ENCODE results near the gene DVL1.

Gene DVL1

DNA sequence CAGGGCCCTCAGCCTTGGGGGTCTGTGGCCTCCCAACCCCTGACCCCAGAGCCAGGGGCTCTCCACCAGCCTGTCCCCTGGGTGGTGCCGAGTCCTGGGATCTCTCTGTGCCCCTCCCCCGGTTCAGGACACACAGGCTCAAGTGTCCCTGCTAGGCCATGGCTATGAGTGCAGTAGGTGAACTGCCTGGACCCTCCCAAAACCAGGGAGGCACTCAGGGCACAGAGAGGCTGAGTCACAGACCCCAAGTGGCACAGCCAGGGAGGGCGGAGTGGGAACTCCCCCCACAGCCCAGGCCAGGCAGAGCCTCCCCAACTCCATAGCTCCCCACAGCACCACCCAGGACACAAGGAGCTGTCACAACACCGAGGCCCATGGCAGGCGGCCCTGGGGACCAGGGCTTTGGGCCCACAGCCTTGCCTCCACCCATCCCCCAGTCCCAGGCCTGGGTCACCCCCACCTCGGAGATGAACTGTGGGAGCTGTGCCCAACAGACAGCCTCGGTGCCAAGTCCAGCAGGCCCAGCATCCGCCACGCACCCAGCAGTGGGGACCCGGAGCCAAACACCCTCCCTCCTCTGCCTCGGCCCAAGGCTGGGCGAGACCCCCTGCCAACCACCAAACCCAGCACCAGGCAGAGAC lies 3.2 kb downstream of the DVL1 start:
- TF ChIP-seq POLR2A (IDR thresholded peaks at IDR 0.05; ENCODE audit: low read length) (no peak), GATA1 (IDR thresholded peaks at IDR 0.05; ENCODE audit: low read depth, low read length) (no peak)
- no peak for DNase-seq

- no peak for TF ChIP-seq GATA1 (IDR thresholded peaks at IDR 0.05; ENCODE audit: low read depth, low read length)
- TF ChIP-seq POLR2A (IDR thresholded peaks at IDR 0.05; ENCODE audit: low read length) = no peak
- DNase-seq = no peak
Measured at GRCh38 chr1:1345384-1345783, 3.8 kb downstream of the DVL1 start.

DNA sequence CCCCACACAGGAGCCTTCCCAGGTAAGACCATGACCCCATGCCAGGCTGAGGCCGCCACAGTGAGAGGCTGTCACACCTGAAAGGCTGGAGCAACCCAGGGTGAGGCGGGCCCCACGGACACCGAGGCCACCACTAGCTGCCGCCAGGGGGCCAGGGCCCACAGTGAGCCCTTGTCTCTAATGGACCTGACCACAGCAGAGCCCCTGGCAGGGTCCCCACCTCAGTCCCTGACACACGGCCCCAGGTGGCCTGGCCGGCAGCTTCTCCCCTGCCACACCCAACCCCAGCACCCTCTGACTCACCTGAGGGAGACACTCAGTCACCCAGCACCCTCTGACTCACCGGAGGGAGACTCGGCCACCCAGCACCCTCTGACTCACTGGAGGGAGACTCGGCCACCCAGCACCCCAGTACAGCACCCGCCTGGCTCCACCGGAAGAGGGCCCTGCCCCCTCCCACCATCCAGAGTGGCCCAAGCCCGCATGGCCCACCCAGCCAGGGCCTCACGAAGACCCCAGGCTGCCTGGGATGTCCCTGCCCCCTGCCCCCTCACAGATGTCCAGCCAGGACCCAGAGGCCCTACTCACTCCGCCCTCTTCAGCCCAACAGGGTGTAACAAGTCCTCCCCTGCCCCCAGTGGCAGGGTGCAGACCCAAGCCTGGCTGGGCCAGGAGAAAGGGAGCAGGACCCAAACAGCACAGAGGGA lies 4.4 kb downstream of the DVL1 start:
- peak; percentile 27 to 62 for DNase-seq

GRCh38 chr1:1343811-1344421 lies 5.3 kb downstream of the DVL1 start:
- TF ChIP-seq POLR2A (IDR thresholded peaks at IDR 0.05; ENCODE audit: low read length) (no peak), GATA1 (IDR thresholded peaks at IDR 0.05; ENCODE audit: low read depth, low read length) (no peak)
- no peak for DNase-seq

More for the DNA sequence above, 4.4 kb downstream of the DVL1 start:
- no peak for TF ChIP-seq POLR2A (IDR thresholded peaks at IDR 0.05; ENCODE audit: low read length)
- TF ChIP-seq GATA1 (IDR thresholded peaks at IDR 0.05; ENCODE audit: low read depth, low read length) = no peak

- no peak for TF ChIP-seq POLR2A (IDR thresholded peaks at IDR 0.05; ENCODE audit: low read length)
- TF ChIP-seq GATA1 (IDR thresholded peaks at IDR 0.05; ENCODE audit: low read depth, low read length) = no peak
- no peak for DNase-seq
Measured at GRCh38 chr1:1342584-1343115, 6.6 kb downstream of the DVL1 start.

DNA sequence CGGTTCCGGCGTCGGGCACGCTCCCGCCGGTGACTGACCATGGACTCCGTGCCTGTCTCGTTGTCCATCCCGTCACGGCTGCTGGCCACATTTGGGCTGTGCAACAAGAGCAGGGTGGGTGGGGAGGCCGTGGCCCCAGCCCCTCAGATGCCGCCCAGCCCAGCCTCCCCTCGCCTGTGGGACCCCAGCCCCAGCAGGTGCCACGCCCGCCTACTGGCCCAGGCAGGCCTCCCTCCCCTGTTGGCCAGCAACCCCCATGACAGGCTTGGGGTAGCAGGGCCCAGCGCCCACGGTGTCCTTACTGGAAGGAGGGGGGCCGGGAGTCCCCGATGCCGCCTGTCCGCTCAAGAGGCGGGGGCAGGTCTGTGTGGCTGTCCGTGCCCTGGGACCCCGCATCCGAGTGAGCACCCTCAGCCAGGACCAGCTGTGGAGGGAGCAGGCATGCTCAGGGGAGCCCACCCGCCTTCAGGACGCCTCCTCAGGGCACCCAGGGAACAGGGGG lies 7.1 kb downstream of the DVL1 start:
- DNase-seq = no peak
- no peak for TF ChIP-seq POLR2A (IDR thresholded peaks at IDR 0.05; ENCODE audit: low read length)
- TF ChIP-seq GATA1 (IDR thresholded peaks at IDR 0.05; ENCODE audit: low read depth, low read length) = no peak

- DNase-seq = no peak
- TF ChIP-seq POLR2A (IDR thresholded peaks at IDR 0.05; ENCODE audit: low read length) (no peak), GATA1 (IDR thresholded peaks at IDR 0.05; ENCODE audit: low read depth, low read length) (no peak)
Measured at GRCh38 chr1:1341549-1342021, 7.6 kb downstream of the DVL1 start.

- DNase-seq = no peak
- TF ChIP-seq POLR2A (IDR thresholded peaks at IDR 0.05; ENCODE audit: low read length) (no peak), GATA1 (IDR thresholded peaks at IDR 0.05; ENCODE audit: low read depth, low read length) (no peak)
Measured at GRCh38 chr1:1340791-1341548, 8.2 kb downstream of the DVL1 start.

DNA sequence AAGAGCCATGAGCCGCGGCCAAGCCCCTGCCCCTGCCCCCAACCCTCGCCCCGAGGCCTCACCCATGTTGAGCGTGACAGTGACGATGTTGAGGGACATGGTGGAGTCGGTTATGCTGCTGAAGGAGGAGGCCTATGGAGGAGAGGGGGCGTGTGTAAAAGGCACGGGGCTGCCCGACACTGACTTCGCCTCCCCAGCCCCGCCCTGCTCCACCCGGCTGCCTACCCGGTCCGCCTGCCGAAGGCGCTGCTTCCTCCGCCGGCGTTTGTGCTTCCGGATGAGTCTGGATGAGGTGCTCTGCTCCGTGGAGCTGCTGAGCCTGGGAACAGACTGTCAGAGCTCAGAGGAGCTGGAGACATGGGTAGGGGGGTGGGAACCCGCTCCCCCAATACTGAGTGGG lies 9.0 kb downstream of the DVL1 start:
- TF ChIP-seq GATA1 (IDR thresholded peaks at IDR 0.05; ENCODE audit: low read depth, low read length) (no peak), POLR2A (IDR thresholded peaks at IDR 0.05; ENCODE audit: low read length) (no peak)
- no peak for DNase-seq

GRCh38 chr1:1338278-1338677 lies 10.9 kb downstream of the DVL1 start:
- TF ChIP-seq GATA1 (IDR thresholded peaks at IDR 0.05; ENCODE audit: low read depth, low read length) = no peak
- TF ChIP-seq POLR2A (IDR thresholded peaks at IDR 0.05; ENCODE audit: low read length) = no peak
- no peak for DNase-seq

DNA sequence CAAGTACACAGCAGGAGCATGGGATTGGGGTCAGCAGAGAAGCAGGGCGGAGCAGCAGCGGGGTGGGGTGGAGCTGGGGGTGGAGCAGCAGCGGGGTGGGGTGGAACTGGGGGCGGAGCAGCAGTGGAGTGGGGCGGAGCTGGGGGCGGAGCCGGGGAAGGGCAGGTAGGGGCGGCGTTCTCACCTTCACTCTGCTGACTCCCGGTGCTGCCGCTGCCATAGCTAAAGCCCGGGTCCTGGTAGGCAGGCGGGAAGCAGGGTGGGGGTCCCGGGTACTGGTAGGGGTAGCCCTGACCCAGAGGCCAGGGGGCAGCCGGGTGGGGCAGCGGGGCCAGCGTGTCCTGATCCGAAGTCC lies 11.4 kb downstream of the DVL1 start:
- TF ChIP-seq POLR2A (IDR thresholded peaks at IDR 0.05; ENCODE audit: low read length) (no peak), GATA1 (IDR thresholded peaks at IDR 0.05; ENCODE audit: low read depth, low read length) (no peak)
- peak in 1 of 2 experiments; percentile 29 for DNase-seq

GRCh38 chr1:1336931-1337792 lies 12.1 kb downstream of the DVL1 start:
- TF ChIP-seq GATA1 (IDR thresholded peaks at IDR 0.05; ENCODE audit: low read depth, low read length) (no peak), POLR2A (IDR thresholded peaks at IDR 0.05; ENCODE audit: low read length) (no peak)
- no peak for DNase-seq

DNA sequence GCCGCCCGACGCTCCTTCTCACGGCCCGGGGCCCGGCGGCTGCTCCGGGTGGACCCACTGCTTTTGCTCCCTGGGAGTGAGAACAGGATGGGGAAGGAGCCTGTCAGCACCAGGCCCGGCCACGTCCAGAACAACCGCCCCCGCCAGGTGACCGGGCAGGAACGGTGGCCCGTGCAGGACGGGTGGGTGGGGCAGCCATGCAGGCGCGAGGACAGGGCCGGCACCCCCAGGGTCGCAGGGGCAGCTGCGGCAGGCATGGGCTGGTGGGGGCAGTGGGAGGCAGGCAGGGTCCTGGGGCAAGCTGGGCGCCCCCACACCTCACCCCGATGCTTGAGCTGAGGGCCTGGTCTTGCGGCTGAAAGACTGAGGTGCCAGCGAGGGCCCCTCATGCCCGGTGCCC lies 12.8 kb downstream of the DVL1 start:
- no peak for DNase-seq
- TF ChIP-seq GATA1 (IDR thresholded peaks at IDR 0.05; ENCODE audit: low read depth, low read length) (no peak), POLR2A (IDR thresholded peaks at IDR 0.05; ENCODE audit: low read length) (no peak)

Data from erythroblast (primary cell).